ENCODE measurements around the gene RAPGEF1.

DNA sequence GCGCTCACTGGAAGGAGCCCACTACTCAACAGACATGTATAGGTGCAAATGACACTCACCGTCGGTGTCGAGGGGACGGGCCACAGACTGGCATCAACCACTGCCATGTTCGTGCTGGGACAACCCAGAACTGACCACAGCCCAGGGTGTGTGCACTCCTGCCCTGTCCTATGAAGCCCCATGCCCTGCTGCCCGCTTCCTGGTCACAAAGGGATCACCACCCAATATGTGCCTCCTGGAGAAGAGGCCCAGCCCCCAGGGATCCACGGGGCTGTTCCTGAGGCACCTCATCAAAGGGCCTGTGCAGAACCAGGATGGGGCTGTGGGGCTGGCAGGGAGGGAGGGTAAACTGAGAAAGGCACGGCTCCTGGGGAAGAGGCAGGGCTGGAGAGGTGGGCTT, 151.5 kb downstream of the RAPGEF1 start:
- TF ChIP-seq POLR2A (IDR thresholded peaks at IDR 0.05) (no peak), POLR2AphosphoS5 (IDR thresholded peaks at IDR 0.05) (no peak)
- TF ChIP-seq, protein P1, sequence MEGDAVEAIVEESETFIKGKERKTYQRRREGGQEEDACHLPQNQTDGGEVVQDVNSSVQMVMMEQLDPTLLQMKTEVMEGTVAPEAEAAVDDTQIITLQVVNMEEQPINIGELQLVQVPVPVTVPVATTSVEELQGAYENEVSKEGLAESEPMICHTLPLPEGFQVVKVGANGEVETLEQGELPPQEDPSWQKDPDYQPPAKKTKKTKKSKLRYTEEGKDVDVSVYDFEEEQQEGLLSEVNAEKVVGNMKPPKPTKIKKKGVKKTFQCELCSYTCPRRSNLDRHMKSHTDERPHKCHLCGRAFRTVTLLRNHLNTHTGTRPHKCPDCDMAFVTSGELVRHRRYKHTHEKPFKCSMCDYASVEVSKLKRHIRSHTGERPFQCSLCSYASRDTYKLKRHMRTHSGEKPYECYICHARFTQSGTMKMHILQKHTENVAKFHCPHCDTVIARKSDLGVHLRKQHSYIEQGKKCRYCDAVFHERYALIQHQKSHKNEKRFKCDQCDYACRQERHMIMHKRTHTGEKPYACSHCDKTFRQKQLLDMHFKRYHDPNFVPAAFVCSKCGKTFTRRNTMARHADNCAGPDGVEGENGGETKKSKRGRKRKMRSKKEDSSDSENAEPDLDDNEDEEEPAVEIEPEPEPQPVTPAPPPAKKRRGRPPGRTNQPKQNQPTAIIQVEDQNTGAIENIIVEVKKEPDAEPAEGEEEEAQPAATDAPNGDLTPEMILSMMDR (IDR thresholded peaks at IDR 0.05 in 8 of 11, conservative IDR thresholded peaks at IDR 0.05 in 3 of 11), result no peak

Data from spleen (tissue), 7 donors.